Measurements from ENCODE around the gene CD96. TPM values are rescaled to one million over a fixed set of nuclear protein-coding genes. Genes with fewer than 3 reads are reported as not detected.

Gene CD96
- total and polyA plus RNA-seq, 2 donors (not counting 1 experiment from before 2014, with no cell fraction given) = 0.10 TPM; not detected in 1

- no peaks in the 10 kb centered on the region for H3K4me1 ChIP-seq (ENCODE audit: control insufficient read depth, extremely low read depth, insufficient read depth, low read length)
- H3K79me2 ChIP-seq (ENCODE audit: control insufficient read depth, insufficient read depth, low read length) = no peaks in the 10 kb centered on the region
- no peaks in the 10 kb centered on the region for H3K36me3 ChIP-seq (ENCODE audit: control insufficient read depth, insufficient read depth, low read length)
- H3K4me2 ChIP-seq (ENCODE audit: extremely low read depth, insufficient read depth, low read length) = no peak overlapping the region
- H3K27ac ChIP-seq (ENCODE audit: insufficient read depth, low read length) = no peak overlapping the region
- H4K20me1 ChIP-seq (ENCODE audit: control insufficient read depth, extremely low read depth, insufficient read depth, low read length) = no peaks in the 10 kb centered on the region
- no peak for TF ChIP-seq EZH2 (IDR thresholded peaks at IDR 0.05; ENCODE audit: low read length, missing control alignments)
- no peak for TF ChIP-seq CTCF (conservative IDR thresholded peaks at IDR 0.05 in 1 of 2, IDR thresholded peaks at IDR 0.05 in 1 of 2; ENCODE audit: low read depth in 1 of 2, low read length in 2 of 2)
- no peak overlapping the region for H2AFZ ChIP-seq (ENCODE audit: low read length)
- no peak overlapping the region for H3K4me3 ChIP-seq (replicated peaks in 1 of 4; ENCODE audit: control extremely low read depth in 1 of 4, insufficient read depth in 1 of 4, low read depth in 3 of 4, low read length in 4 of 4)
- H3K9ac ChIP-seq (ENCODE audit: insufficient read depth, low read length) = no peak overlapping the region
- no peaks in the 10 kb centered on the region for H3K9me3 ChIP-seq (ENCODE audit: control insufficient read depth, insufficient read depth, low read depth, low read length)
- no peaks in the 10 kb centered on the region for H3K27me3 ChIP-seq (ENCODE audit: control insufficient read depth, insufficient read depth, low read length)
- DNase-seq (ENCODE audit: low read depth in 2 of 2) = no peak
Observed at GRCh38 chr3:111603679-111604078, 61.7 kb downstream of the CD96 start.

- H3K9ac ChIP-seq (ENCODE audit: insufficient read depth, low read length) = no peak overlapping the region
- H3K4me2 ChIP-seq (ENCODE audit: extremely low read depth, insufficient read depth, low read length) = no peak overlapping the region
- no peak overlapping the region for H2AFZ ChIP-seq (ENCODE audit: low read length)
- no peaks in the 10 kb centered on the region for H3K79me2 ChIP-seq (ENCODE audit: control insufficient read depth, insufficient read depth, low read length)
- no peak for DNase-seq (ENCODE audit: low read depth in 2 of 2)
- no peaks in the 10 kb centered on the region for H3K36me3 ChIP-seq (ENCODE audit: control insufficient read depth, insufficient read depth, low read length)
- TF ChIP-seq EZH2 (IDR thresholded peaks at IDR 0.05; ENCODE audit: low read length, missing control alignments) (no peak), CTCF (conservative IDR thresholded peaks at IDR 0.05 in 1 of 2, IDR thresholded peaks at IDR 0.05 in 1 of 2; ENCODE audit: low read depth in 1 of 2, low read length in 2 of 2) (no peak)
- H3K27me3 ChIP-seq (ENCODE audit: control insufficient read depth, insufficient read depth, low read length) = no peaks in the 10 kb centered on the region
- H3K4me1 ChIP-seq (ENCODE audit: control insufficient read depth, extremely low read depth, insufficient read depth, low read length) = no peaks in the 10 kb centered on the region
- no peaks in the 10 kb centered on the region for H4K20me1 ChIP-seq (ENCODE audit: control insufficient read depth, extremely low read depth, insufficient read depth, low read length)
- H3K9me3 ChIP-seq (ENCODE audit: control insufficient read depth, insufficient read depth, low read depth, low read length) = no peaks in the 10 kb centered on the region
- H3K4me3 ChIP-seq (replicated peaks in 1 of 4; ENCODE audit: control extremely low read depth in 1 of 4, insufficient read depth in 1 of 4, low read depth in 3 of 4, low read length in 4 of 4) = no peak overlapping the region
- no peak overlapping the region for H3K27ac ChIP-seq (ENCODE audit: insufficient read depth, low read length)
Observed at GRCh38 chr3:111604119-111604518, 62.1 kb downstream of the CD96 start.

GRCh38 chr3:111605018-111605417 is 63.0 kb downstream of the CD96 start:
- peak; percentile 6 to 35 for DNase-seq (ENCODE audit: low read depth in 2 of 2)
- H2AFZ ChIP-seq (ENCODE audit: low read length) = no peak overlapping the region
- H3K36me3 ChIP-seq (ENCODE audit: control insufficient read depth, insufficient read depth, low read length) = no peaks in the 10 kb centered on the region
- no peak overlapping the region for H3K27ac ChIP-seq (ENCODE audit: insufficient read depth, low read length)
- H3K4me3 ChIP-seq (replicated peaks in 1 of 4; ENCODE audit: control extremely low read depth in 1 of 4, insufficient read depth in 1 of 4, low read depth in 3 of 4, low read length in 4 of 4) = no peak overlapping the region
- H3K79me2 ChIP-seq (ENCODE audit: control insufficient read depth, insufficient read depth, low read length) = no peaks in the 10 kb centered on the region
- no peak overlapping the region for H3K9ac ChIP-seq (ENCODE audit: insufficient read depth, low read length)
- H3K27me3 ChIP-seq (ENCODE audit: control insufficient read depth, insufficient read depth, low read length) = no peaks in the 10 kb centered on the region
- H4K20me1 ChIP-seq (ENCODE audit: control insufficient read depth, extremely low read depth, insufficient read depth, low read length) = no peaks in the 10 kb centered on the region
- no peaks in the 10 kb centered on the region for H3K9me3 ChIP-seq (ENCODE audit: control insufficient read depth, insufficient read depth, low read depth, low read length)
- TF ChIP-seq EZH2 (IDR thresholded peaks at IDR 0.05; ENCODE audit: low read length, missing control alignments) (no peak), CTCF (conservative IDR thresholded peaks at IDR 0.05 in 1 of 2, IDR thresholded peaks at IDR 0.05 in 1 of 2; ENCODE audit: low read depth in 1 of 2, low read length in 2 of 2) (no peak)
- H3K4me1 ChIP-seq (ENCODE audit: control insufficient read depth, extremely low read depth, insufficient read depth, low read length) = no peaks in the 10 kb centered on the region
- H3K4me2 ChIP-seq (ENCODE audit: extremely low read depth, insufficient read depth, low read length) = no peak overlapping the region
